GM18520 (cell line): ENCODE data around the gene SUCNR1.
"Not testable (repeated sequence)": the region's sequence is repeated elsewhere in the genome, so short reads cannot be mapped to it uniquely, and the experiment has no call there.

Experiments used
- ATAC-seq: cut with Tn5 transposase; IDR thresholded peaks from one replicate; pipeline ENCODE4 v1.9.1; 2021; ENCODE audit not compliant: unreplicated experiment

Gene SUCNR1, protein sequence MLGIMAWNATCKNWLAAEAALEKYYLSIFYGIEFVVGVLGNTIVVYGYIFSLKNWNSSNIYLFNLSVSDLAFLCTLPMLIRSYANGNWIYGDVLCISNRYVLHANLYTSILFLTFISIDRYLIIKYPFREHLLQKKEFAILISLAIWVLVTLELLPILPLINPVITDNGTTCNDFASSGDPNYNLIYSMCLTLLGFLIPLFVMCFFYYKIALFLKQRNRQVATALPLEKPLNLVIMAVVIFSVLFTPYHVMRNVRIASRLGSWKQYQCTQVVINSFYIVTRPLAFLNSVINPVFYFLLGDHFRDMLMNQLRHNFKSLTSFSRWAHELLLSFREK

DNA sequence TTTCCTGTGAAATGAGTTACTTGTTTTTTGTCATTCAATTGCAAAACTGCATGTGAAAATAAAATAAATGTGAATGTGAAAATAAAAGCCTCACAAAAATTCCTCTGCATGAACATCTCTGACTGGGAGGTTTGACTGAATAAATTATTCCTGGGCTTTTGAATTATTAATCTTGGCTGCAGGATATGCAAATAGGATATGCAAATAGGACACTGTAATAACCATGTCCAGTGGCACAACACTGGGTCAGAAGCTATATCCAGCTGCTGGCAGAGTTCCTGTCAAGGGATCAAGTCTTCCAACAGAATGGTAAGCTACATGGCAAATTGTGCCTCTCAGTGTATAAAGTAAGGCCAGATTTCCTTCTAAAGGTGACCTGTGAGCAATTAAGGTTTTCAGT is at the start of gene SUCNR1:
SUCNR1 (plus strand) TSS at position 246 of the 400 bp plus-strand sequence. CDS start 6,250 bp downstream, outside the sequence.
- no peak for ATAC-seq

DNA sequence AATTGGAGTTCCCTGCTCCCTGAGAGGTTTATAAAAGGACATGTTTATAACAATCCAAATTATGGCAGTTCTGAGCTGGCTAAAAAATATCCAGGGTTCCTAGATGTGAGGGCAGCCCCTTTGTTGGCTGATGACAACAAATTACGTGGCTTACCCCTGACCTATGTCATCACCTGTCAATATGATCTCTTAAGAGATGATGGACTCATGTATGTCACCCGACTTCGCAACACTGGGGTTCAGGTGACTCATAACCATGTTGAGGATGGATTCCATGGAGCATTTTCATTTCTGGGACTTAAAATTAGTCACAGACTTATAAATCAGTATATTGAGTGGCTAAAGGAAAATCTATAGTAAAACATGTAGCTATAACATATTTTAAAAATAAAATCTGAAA is 45.6 kb upstream of the SUCNR1 start:
- ATAC-seq, result no peak

DNA sequence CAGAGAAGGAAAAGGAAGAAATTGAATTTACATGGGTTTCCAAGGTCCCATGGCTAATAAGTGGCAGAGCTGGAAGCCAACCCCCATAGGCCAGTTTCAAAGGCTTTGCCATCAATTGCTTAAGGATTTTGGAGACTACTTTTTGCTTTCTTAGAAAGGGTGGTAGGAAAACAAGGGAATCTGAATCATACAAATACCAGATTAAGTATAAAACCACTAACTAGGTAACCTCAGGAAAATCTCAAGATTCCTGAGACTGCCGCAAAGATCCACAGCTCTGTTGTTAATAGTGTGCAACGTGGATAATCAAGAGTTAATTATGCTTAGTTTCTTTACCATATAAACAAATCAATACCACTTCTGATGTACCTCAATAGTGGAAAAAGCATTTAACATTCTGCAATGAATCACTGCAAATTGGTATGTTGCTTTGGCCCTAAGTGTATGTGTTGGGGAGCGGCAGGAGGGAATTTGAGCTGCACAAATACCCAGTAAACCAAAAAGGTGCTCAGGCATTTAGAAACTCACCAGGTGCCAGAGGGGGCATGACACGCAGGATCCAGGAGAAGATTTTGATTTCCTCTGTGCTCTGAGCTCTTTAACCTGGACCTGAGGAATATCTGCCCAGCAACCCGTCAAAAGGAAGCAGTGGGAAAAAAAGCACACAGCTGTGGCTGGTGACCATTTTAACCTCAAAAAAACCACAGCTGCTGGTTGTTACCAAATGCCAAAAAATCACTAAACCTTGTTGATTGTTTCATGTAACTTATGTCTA is 37.5 kb upstream of the SUCNR1 start:
- ATAC-seq, result no peak

DNA sequence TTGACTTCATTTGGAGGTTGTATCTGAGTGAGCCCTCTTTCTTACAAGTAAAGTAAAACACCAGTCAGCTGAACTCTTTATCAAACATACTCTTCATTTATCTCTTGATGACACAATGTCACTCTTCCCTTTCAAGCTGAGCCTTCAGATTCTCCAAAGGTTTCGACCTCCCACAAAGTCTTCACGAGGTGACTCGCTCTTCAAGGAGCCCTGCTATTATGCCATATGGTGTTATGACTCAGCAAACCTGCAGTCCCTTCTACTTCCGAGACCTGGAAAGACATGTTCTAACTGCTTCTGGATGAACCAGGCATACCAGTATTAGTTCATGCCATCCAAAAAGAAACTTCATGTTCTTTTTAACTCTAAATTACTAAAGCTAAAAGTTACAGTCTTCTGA is 36.4 kb upstream of the SUCNR1 start:
- no peak for ATAC-seq

DNA sequence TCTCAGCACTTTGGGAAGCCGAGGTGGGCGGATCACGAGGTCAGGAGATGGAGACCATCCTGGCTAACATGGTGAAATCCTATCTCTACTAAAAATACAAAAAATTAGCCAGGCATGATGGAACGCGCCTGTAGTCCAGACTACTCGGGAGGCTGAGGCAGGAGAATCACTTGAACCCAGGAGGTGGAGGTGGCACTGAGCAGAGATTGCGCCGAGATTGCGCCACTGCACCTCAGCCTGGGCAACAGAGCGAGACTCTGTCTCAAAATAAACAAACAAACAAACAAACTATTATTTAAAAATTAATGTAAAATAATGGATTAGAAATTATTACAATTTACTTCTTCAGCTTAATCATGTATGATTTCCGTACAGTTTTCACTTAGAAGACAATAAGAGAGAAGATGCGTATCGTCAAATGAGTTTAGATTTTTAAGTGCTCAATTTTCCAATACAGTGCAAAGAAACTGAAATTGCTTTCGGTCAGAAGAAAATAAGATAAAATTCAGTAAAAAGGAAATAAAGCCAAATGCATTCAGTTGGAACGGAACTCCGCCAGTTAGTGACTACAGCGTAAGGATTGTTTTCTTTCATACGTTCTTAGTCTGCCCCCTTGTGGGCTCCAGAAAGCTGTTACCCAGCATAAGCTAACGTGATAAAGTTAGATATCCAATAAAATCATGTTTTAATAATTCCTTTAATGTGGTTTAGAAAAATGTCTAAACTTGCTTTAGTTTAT is 34.7 kb upstream of the SUCNR1 start:
- ATAC-seq, result peak; percentile 68

DNA sequence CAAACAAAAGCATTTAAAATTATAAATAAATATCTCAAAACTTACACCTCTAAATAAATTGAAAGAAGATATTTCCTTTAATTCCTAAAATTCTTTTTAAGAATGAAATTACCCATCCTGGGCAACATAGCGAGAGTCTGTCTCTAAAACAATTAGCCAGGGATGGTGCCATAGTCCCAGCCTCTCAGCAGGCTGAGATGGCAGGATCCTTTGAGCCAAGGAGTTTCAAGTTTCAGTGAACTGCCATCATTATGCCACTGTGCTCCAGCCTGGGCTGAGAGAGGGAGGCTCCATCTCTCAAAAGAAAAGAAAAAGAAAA is 34.2 kb upstream of the SUCNR1 start:
- ATAC-seq, result no peak

DNA sequence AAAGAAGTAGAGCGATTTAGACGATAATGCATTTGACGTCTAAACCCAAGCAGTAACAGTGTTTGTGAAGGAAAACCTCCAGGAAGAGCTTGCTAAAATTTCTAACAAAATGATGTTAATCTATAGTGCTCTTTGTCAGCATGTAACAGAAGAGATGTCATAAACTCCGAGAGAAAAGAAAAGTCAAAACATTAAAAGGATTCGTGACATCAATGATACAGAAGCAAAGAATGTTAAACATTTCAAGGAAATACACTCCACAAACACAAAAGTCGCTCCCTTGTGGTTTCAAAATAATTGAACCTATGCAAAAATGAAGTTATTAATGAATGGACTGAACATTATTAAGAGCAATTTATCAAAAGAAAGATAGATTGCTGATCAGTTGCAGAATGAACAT is 31.6 kb upstream of the SUCNR1 start:
- ATAC-seq, result no peak

DNA sequence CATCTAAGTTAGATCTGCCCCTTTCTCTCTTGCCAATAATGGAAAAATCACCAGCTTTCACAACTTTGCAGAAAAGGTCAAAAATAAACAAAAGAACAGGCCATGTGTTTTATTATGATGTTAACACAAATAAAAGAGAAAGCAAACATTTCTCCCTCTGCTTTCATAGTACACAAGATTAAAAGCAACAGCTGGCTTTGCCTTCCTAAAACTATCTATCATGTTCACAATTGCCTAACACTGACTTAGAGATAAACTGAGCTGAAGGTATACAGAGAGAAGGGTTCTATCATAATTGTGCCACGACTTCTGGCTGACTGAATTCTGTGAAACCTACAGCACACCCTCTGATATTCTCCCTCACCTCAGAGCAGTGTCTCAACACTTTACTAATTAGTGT is 30.2 kb upstream of the SUCNR1 start:
- no peak for ATAC-seq

DNA sequence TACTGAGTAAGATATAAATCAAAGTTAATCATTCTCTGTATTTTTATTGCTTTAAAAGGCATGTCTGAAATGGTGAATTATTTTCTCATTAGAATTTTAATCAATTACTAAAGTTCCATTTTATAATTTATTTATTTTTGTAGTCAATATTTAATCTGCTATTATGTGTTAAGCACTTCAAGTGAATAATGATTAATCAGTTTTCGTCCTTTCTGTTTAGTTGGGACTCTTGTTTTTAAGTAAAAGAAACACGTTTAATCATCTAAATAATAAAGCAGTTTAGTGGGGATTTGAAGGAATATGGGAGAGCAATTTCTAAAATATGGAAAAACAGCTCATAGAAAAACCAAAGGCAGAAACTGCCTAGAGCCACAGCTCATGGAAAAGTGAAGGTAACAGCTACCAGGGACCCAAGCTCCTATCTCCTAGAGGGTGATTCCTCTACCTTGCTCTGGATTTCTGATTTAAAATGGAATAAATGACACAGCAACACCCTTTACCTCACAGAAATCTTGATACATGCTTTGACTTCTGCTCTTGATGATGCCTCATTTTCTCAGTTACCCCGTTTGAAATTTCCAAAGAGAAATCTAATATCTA is 28.0 kb upstream of the SUCNR1 start:
- ATAC-seq, result no peak

DNA sequence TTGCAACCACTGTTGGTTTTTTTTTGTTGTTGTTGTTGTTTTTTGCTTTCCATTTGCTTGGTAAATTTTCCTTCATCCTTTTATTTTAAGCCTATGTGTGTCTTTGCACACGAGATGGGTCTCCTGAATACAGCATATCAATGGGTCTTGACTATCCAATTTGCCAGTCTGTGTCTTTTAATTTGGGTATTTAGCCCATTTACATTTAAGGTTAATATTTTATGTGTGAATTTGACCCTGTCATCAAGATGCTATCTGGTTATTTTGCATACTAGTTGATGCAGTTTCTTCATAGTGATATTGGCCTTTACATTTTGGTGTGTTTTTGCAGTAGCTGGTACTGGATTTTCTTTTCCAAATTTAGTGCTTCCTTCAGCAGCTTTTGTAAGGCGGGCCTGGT is 23.4 kb upstream of the SUCNR1 start:
- not testable (repeated sequence) for ATAC-seq

DNA sequence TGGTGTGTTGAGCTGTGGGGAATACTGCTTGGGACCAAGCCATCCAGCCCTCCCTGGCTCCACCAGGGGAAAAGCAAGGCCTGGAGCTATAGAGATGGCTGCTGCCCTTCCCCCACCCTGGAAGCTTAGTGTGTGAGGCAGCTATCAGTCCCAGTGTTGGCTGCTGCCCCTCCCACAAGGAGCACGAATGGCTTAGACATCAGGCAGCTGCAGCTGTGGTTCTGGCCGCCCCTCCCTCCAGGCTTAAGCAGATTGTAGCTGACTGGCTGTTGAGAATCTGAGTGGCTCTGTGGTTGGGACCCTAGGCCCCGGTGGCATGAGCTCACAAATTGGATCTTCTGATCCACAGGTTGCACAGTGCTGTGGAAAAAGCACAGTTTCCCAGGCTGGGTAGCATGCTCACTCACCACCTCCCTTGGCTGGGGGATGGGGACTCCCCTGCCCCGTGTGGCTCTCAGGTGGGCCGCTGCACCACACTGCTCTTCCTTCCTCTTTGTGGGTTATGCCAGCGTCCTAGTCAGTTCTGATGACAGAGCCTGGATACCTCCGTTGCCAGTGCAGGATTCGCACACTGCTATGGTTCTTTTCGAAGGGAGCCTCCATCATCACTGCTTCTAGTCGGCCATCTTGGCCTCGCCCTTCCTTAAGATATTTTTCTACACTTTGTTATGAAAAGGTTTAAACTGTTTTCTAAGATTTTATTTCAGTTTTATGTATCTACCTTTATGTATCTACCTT is 21.2 kb upstream of the SUCNR1 start:
- ATAC-seq, result no peak

DNA sequence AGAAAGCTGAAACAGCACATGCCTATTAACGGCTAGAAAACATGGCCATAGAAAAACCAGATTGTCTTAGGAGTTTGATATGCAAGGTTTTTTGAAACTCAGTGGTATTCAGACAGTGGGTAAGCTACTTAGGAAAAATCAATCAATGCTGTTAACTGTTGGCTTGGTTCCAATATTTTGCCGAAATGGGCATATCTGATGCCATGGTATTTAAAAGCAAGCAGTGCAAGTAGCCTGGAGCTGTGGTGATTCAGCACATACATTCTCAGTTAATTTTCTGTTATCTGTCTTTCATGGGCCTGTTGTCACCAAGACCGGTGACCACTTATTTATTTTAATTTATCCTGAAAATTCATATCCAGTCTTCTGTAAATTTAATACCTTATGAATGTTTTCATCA is 17.3 kb upstream of the SUCNR1 start:
- no peak for ATAC-seq

DNA sequence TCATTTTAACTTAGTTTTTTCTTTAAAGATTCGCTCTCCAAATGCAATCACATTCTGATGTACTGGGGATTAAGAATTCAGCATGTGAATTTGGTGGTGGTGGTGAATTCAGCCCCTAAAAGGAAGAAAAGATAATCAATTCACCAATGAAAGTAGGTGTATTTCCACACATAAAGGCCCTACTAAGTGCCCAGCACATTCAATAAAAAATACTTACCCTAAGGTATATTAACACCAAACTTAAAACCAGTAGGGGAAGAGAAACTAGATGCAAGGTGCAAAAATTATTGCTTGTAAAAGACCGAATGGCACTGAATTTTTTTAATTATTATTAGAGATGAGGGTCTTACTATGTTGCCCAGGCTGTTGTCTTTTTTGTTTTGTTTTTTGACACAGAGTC is 16.8 kb upstream of the SUCNR1 start:
- no peak for ATAC-seq

DNA sequence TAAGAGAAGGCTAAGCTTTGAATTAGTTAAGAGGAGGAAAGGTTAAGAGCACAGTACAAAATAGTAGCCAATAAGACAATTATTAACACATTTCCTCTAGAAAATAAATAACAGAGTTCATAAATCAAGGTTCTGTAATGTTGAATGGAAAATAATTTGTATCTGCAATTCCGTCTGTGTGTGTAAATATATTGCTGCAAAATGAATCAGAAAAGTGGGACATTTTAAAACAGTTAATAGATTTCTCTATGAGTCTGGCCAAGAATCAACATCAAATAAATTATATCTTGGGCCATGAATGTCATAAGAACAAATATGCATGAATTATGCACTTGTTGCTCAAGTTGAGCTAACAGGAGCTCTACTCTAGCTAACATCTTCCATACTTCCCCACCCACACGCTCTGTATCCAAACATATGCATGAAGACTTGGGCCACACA is 14.2 kb upstream of the SUCNR1 start:
- no peak for ATAC-seq

DNA sequence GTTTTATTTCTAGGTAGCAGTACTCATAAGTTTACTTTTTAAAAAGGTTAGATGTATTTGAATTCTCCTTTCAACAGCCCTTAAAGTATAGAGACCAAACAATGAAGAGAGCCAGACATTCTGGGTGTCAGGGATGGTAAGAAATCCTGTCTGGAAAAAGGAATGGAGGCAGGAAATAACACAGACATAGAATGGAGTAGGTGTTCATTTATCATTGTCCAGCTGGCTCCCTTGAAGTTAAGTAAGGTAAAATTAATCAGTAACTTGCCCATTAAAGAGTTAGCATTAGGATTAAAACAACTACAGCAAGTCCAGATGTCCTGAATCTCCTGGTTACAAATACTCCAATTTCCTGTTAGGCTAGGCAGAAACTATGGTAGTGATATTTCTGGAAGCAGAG is 13.5 kb upstream of the SUCNR1 start:
- ATAC-seq, result no peak

DNA sequence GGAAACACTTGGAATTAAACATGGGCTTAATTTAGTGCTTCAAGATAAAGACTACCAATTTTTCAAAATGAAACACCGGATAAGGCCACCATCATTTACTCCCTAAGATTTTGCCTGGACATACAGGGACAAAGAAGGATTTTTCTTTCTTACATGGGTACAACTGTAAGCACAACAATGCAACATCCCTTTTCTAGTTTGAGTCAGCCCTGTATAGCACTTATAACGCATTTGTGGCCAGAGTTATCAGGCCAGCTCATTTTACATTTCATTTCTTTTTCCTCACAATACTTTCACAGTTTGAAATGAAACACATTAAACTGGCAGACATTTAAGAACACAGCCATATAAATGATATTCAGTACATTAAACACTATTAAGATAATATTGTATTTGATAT is 9.8 kb upstream of the SUCNR1 start:
- ATAC-seq, result no peak

DNA sequence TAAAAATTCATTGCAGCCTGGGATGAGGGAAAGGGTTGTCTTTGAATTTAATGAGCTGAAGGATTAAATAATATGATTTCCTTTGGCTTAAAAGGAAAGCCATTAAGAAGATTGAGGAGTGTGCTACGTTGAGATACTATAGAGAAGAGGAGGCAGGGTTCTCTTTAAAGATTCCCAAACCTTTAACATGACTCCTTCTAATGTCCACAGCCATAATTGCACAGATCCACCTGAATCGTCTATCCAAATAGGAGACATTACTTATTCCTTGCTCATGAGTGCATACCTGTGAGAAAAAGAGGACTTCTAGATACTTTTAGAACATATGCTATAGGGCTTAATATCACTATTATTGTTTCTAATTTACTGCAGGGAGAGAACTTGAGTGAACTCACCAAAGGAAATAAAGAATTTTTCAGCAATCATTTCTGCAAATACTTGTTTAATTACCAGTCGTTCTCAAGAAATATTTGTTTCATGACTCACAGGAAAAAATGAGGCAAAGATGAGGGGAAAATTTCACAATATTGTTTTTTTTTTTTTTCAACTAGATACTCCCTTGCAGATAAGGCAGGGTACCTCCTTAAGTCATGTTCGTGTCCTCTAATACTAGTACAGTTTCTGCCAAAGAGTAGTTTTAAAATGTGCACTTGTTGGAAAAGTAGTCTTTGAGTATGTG is 8.9 kb upstream of the SUCNR1 start:
- ATAC-seq, result no peak

DNA sequence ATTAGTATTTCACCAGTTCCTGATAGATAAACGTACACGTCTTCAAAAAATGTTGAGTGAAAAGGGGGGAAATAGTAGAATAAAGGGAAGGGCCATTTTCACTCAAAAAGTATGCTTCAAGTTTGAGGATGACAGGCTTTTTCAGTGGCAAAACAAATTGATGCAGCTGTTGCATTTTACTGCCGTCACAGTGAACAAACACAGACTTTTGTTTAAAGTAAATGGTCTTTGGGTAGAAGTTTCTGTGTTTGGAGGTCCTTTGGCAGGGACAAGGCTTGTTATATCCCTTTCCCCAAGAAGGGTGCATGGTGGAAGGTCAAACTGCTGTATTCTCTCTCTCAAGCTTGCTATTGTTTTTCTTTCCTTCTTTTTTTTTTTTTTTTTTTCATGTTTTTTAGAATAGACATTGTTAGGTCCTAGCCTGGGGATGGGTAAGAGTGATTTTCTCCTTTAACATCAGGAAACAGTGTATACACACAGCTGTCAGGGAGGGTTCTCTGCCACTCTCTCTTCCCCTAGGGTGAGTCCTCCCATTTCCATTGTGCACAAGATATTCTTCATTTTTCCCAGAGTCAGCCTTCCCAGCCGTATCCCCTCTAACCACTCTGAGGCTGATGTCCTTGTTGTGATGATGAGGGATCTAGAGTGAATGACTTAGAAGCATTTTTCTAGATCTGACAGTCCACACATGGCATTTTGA is 6.6 kb upstream of the SUCNR1 start:
- no peak for ATAC-seq

DNA sequence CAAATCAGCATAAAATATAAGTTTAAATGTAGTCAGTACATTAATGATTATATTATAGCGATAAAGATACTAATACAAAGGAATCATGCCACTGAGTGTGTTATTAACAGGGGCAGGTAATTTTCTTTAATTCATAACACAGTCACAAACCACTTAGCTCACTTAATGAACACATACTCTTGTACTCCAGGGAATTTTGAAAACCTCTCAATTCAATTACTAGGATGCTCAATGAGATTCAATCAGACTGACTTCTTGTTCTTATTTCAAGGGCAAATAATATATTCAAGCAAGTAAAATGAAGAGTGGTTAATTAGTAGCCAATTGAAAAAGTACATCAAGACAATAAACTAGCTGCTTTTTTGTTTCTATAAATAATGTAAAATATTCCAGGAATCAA is 5.8 kb upstream of the SUCNR1 start:
- no peak for ATAC-seq

DNA sequence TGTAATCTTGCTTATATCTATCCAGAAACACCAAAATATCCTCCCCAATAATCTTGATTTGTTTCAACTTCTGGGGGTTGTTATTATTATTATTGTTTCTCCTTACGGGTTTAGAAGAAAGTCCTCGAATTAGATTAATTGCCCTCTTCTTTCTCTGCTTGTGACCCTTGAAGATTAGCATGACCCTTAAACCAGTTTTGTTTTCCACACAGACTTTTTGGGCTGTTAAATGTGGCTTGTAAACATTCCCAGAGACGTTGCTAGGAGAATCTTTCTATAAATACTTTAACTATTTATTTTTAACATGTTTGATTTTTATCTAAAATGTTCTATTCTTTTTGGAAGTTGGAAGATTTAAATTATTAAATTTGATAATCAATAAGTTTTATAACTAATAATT is 4.3 kb upstream of the SUCNR1 start:
- ATAC-seq, result no peak
